ENCODE data around the gene RRP9.
"Not testable (repeated sequence)": the region's sequence is repeated elsewhere in the genome, so short reads cannot be mapped to it uniquely, and the experiment has no call there.

The RRP9 gene

DNA sequence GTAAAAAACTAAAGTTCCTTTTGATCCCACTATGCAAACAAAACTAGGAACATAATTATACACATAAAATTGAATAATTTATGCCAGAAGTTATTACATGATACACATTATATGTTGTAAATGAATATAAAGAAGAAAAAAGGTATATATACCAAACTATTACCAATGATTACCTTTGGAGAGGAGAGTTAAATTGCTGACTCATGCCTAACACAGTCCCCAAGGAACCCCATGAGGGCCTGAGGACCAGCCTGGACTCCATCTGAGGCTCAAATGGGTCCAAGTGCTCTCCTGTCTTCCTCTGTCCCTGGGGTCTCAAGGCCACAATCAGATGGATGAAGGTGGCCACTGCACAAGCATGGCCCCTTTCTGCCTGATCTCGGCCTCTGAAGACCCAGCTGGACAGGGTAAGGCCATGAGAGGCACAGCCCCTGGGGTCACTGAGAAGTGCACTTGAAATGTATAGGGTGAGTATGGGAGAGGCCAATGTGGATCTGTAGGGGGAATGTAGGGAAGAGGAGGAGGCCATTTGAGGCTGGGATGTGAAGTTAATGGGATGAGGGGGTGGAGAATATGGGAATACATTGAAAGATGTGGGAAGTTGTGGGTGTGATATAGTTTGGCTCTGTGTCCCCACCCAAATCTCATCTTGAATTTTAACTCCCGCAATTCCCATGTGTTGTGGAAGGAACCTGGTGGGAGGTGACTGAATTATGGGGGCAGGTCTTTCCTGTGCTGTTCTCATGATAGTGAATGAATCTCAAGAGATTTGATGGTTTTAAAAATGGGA lies 37.5 kb downstream of the RRP9 start:
- DNase-seq (ENCODE audit: low spot score) = no peak

DNA sequence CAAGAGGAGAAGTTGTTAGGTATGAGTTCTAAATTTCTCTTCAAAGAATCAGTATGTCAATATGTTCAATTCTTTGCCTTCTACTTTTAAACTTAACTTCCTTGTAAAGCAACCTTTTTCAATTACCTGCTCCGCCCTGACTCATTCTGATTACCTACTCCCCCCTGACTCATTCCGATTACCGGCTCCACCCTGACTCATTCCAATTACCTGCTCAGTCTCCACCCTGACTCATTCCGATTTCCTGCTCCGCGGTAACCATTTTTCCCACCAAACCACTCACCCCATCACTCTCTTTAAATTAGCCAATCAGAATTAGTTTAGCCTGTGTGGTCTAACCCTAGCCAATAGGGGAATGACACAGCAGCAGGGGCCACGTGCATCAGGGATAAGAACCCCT lies 39.3 kb downstream of the RRP9 start:
- DNase-seq (ENCODE audit: low spot score) = not testable (repeated sequence)

DNA sequence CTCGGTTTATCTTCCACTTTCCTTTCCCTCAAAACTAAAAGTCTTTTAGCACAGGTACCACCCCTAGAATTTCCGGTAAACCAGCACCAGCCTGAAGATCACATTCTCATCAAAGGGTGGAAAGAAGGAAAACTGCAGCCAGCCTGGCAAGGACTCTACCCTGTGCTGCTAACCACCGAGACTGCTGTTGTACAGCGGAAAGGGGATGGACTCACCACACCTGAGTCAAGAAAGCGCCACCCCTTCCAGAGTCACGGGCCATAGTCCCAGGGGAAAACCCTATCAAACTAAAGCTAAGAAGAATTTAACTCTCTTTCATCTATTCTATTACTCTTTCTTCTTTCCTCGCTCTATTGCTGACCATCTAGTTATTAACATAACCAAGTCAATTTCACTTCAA lies 41.7 kb downstream of the RRP9 start:
- not testable (repeated sequence) for DNase-seq (ENCODE audit: low spot score)

DNA sequence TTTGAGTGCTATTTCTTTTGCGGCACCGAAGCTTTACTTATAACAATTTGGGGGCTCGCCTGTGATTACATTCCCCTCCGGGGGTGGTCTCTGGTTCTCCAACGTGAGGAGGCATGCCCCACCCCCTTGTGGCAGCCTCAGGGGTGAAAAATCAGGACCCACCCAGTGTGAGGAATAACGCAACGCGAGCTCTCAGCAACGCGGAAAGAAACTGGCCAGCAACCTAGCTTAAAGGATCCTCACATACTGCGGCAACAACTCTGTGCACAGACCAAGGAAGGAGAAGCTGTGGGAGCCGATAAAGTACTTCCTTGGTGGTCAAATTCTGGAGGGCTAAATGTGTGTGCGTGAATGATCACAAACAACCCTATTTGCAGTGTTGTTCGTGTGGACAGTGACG lies 44.3 kb downstream of the RRP9 start:
- DNase-seq (ENCODE audit: low spot score) = no peak

DNA sequence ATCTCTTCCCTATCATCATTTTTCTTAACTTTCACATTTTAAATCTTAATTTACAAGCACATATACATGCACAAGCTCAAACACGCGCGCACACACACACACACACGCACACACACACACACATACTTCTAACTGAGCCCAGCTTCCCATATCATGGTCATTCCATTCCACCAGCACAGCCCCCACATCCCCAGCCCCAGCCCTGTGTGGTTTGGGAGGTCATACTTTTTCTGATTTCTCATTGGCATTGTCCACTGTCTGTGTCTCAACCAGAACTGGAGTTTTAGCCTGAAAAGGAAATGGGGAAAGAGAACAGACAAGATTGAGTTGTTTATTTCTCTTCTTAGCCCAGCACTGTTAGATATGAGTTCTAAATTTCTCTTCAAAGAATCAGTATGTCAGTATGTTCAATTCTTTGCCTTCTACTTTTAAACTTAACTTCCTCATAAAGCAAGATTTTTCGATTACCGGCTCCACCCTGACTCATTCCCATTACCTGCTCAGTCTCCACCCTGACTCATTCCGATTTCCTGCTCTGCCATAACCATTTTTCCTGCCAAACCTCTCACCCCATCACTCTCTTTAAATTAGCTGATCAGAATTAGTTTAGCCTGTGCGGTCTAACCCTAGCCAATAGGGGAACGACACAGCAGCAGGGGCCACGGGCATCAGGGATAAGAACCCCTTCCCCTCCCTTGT lies 44.9 kb downstream of the RRP9 start:
- DNase-seq (ENCODE audit: low spot score) = no peak

DNA sequence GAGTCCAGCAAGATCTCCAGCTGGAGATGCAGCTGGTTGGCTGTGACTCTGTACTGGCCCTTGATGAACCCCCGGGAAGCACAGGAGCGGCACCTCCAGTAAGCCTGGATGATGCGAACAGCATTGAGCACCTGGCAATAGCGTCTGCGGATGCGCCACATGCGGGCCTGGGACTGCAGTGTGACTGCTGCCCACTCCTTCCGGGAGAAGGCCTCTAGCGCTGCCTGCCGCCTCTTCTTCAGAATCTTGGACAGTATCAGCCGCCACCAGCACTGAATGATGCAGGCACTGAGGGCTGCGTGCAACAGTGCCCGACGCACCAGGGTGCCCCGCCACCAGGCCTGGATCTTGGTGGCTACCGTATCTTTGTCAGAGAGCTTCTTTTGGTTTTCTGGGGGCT lies 46.8 kb downstream of the RRP9 start:
- no peak for DNase-seq (ENCODE audit: low spot score)

DNA sequence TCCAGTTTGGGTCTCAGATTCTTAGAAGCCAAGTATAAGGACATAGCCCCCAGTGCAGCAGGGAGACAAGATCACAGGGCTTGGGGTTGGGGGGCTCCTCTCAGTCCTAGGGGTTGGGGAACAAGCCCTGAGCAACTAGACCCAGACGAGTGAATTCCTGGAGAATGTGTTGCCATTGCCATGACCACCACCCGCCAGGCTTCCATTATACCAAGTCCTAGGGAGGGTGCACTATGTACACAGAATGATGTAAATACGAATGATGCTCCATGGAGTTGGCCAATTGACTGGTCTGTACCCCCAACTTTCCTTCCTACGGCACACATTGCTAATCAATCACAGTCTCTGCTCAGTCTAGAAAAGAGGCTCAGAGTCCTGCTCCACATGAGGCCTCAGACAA lies 47.3 kb downstream of the RRP9 start:
- DNase-seq (ENCODE audit: low spot score) = no peak

DNA sequence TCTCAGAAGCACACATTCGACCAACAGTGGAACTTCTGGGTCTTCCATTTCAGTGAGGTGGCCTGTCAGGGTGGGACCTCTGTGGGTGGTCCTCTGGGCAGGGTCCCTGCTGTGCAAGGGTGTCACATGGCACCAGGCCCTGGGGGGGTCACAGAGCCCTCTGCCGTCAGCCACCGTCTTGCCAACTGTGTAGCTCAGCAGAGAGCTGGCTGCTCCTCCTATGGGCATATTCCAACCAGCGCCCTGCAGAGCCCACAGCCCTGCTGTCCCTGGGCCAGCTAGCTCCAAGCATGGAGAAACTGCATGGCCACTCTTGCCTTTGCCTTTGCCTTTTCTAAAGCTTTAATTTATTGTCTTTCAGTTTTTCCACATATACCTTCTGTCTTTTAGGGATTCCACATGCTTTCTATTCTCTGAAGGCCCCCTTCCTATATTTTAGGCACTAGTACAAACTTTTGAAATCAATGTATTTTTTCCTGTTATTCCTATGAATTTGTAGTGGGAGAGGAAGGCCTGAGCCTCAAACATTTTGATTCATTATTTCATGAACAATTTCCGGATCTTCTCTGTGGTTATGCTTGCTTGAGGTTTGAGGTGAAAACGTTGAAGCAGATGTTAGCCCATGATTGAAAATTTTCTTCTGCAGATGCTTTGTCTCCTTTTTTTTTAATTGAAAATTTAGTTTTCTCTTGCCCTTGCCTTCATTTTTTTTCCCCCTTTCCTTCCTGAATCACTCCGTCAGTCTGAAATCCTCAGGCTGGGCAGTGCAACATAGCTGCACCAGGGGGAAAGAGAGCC lies 50.3 kb downstream of the RRP9 start:
- DNase-seq (ENCODE audit: low spot score) = no peak

DNA sequence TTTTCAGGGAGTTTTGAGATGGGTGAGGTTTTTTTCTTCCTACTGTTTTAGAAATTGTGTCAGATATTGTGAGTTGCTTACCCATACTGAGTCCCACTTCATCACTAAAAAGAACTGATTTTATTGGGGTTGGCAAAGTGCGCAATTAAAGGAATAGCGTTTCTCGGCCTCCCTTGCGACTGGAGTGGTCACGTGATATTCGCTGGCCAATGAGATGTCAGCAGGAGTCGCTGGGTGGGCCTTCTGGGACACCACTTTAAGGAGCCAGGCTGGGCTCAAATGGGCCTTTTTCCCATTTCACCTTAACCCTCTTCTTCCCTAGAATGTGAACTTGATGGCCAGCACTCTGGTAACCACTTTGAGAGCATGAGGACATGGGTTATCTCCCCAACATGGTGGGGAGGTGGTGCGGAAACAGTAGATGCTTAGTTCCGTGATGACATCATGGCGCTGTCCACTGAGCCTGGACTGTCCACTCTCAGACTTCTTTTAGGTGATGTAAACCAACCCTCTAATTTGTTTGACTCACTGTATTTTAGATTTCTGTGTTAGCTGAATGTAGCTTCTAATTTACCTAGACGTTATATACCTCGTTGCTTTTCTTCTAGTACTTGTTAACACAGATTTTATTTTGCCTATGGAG lies 53.1 kb downstream of the RRP9 start:
- DNase-seq (ENCODE audit: low spot score) = no peak

DNA sequence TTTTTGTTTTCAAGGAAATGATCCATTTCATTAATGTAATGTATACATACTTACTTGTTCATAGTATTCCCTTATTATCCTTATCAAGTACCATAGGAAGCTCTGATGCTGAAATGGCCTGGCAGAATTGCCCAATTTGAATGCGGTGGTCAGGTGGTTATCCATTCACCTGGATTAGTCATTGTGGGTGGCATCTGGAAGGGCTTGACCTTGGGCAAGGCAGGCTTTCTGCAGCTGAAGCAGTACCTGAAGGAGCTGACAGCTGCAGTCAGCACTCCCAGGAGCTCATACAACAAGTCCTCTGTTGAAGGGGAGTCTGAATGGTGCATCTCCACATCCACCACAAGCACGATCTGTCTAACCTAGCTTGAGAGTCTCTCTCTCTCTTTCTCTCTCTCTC lies 54.1 kb downstream of the RRP9 start:
- no peak for DNase-seq (ENCODE audit: low spot score)

DNA sequence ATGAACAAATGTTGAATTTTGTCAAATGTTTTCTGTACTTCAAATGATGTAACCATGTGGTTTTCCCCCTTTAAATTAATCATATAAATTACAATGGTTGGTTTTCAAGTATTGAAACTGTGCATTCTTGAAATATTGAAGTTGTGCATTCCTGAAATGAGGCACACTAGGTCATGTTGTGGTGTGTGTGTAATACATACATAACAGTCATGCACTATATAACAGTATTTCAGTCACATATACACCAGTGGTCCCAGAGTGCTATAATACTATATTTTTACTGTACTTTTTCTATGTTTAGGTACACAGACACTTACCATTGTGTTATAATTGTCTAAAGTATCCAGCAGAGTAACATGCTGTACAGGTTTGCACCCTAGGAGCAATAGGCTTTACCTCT lies 55.3 kb downstream of the RRP9 start:
- no peak for DNase-seq (ENCODE audit: low spot score)
